Loucy (cell line): ENCODE measurements around the gene SORCS2.

ENCODE experiments used
- H2AFZ ChIP-seq: fragments of 200-600 bp; sonication (generic); 2 replicates; pipeline ENCODE4 v1.6.0; 2016; ENCODE audit warnings: antibody characterized with exemption, mild to moderate bottlenecking, low read length, moderate library complexity
- H3F3A ChIP-seq: fragments of 200-600 bp; 2 replicates; pipeline ENCODE4 v1.6.0; 2016; ENCODE audit warnings: antibody characterized with exemption, low read depth, mild to moderate bottlenecking
- H3K27me3 ChIP-seq: fragments of 200-600 bp; sonication (generic); 2 replicates; pipeline ENCODE4 v1.6.1; 2014; ENCODE audit warnings: low read length, mild to moderate bottlenecking; ENCODE audit not compliant: insufficient read depth, poor library complexity, severe bottlenecking
- H3K36me3 ChIP-seq: fragments of 200-600 bp; sonication (generic); 2 replicates; pipeline ENCODE4 v1.6.1; 2016; ENCODE audit warnings: low read length; ENCODE audit not compliant: insufficient read depth
- H3K4me1 ChIP-seq: fragments of 200-600 bp; sonication (generic); 2 replicates; pipeline ENCODE4 v1.5.1; 2014; ENCODE audit warnings: low read length, mild to moderate bottlenecking; ENCODE audit not compliant: insufficient read depth, poor library complexity, severe bottlenecking
- H3K4me2 ChIP-seq: fragments of 200-600 bp; sonication (generic); 2 replicates; pipeline ENCODE4 v1.6.0; 2014; ENCODE audit warnings: antibody characterized with exemption, low read length, low read depth, mild to moderate bottlenecking; ENCODE audit not compliant: poor library complexity, severe bottlenecking
- H3K4me3 ChIP-seq: fragments of 200-600 bp; sonication (generic); 2 replicates; pipeline ENCODE4 v1.5.1; 2014; ENCODE audit warnings: low read length, mild to moderate bottlenecking, mixed read lengths; ENCODE audit not compliant: poor library complexity, severe bottlenecking
- H3K79me2 ChIP-seq: fragments of 200-600 bp; sonication (generic); 2 replicates; pipeline ENCODE4 v1.6.1; 2014; ENCODE audit warnings: low read length; ENCODE audit not compliant: insufficient read depth
- H3K9ac ChIP-seq: fragments of 200-600 bp; sonication (generic); 2 replicates; pipeline ENCODE4 v1.6.0; 2014; ENCODE audit warnings: mild to moderate bottlenecking, low read depth, low read length, moderate library complexity; ENCODE audit not compliant: poor library complexity, severe bottlenecking
- H3K9me2 ChIP-seq: fragments of 200-600 bp; sonication (generic); replicated peaks from 2 replicates; pipeline ENCODE4 v1.6.1; 2016; ENCODE audit warnings: low read depth, low read length, mixed read lengths
- H3K9me3 ChIP-seq: fragments of 200-600 bp; sonication (generic); 2 replicates; pipeline ENCODE4 v1.6.1; 2014; ENCODE audit warnings: mild to moderate bottlenecking, antibody characterized with exemption, low read length, low read depth; ENCODE audit not compliant: insufficient read depth
- H4K20me1 ChIP-seq: fragments of 200-600 bp; sonication (generic); 2 replicates; pipeline ENCODE4 v1.6.0; 2014; ENCODE audit warnings: antibody characterized with exemption, low read length, mild to moderate bottlenecking; ENCODE audit not compliant: insufficient read depth, poor library complexity, severe bottlenecking
- CTCF ChIP-seq: fragments of 200-600 bp; sonication (generic); conservative IDR thresholded peaks from 2 replicates; pipeline ENCODE4 v1.5.1; 2014; ENCODE audit warnings: mild to moderate bottlenecking, antibody characterized with exemption, low read length
- EZH2phosphoT487 ChIP-seq: fragments of 200-600 bp; IDR thresholded peaks from 2 replicates; pipeline ENCODE4 v1.6.1; 2018; ENCODE audit warnings: antibody characterized with exemption, mild to moderate bottlenecking, moderate library complexity, borderline replicate concordance

Gene SORCS2

GRCh38 chr4:7448036-7448435, 255.7 kb downstream of the SORCS2 start:
- Histone ChIP-seq H3K79me2 (no peaks in the 10 kb centered on the region), H3K36me3 (no peaks in the 10 kb centered on the region), H3K9ac (no peak overlapping the region), H3K9me3 (peaks cover 9% of the 10 kb centered on the region; the same call in 1 of the 2 replicates), H3K4me2 (no peak overlapping the region), H4K20me1 (no peaks in the 10 kb centered on the region), H3K27me3 (no peaks in the 10 kb centered on the region), H3F3A (no peaks in the 10 kb centered on the region), H2AFZ (no peak overlapping the region), H3K4me1 (no peaks in the 10 kb centered on the region), H3K4me3 (no peak overlapping the region), H3K9me2 (no peaks in the 10 kb centered on the region)
- TF ChIP-seq CTCF (no peak), EZH2phosphoT487 (no peak)

GRCh38 chr4:7450775-7451433, 258.6 kb downstream of the SORCS2 start:
- Histone ChIP-seq H3K36me3 (no peaks in the 10 kb centered on the region), H3F3A (no peaks in the 10 kb centered on the region), H3K9me3 (peaks cover 11% of the 10 kb centered on the region; the same call in 1 of the 2 replicates), H3K4me2 (no peak overlapping the region), H3K9me2 (no peaks in the 10 kb centered on the region), H3K4me3 (no peak overlapping the region), H3K9ac (no peak overlapping the region), H3K27me3 (no peaks in the 10 kb centered on the region), H2AFZ (no peak overlapping the region), H4K20me1 (no peaks in the 10 kb centered on the region), H3K79me2 (no peaks in the 10 kb centered on the region), H3K4me1 (no peaks in the 10 kb centered on the region)
- TF ChIP-seq EZH2phosphoT487 = no peak
- no peak for TF ChIP-seq CTCF

GRCh38 chr4:7451434-7451789, 259.1 kb downstream of the SORCS2 start:
- no peaks in the 10 kb centered on the region for H3K4me1 ChIP-seq
- no peaks in the 10 kb centered on the region for H3K79me2 ChIP-seq
- no peaks in the 10 kb centered on the region for H3K36me3 ChIP-seq
- no peak for TF ChIP-seq CTCF
- TF ChIP-seq EZH2phosphoT487 = no peak
- no peaks in the 10 kb centered on the region for H4K20me1 ChIP-seq
- H2AFZ ChIP-seq = no peak overlapping the region
- no peak overlapping the region for H3K4me3 ChIP-seq
- peaks cover 13% of the 10 kb centered on the region; the same call in 1 of the 2 replicates for H3K9me3 ChIP-seq
- no peaks in the 10 kb centered on the region for H3K9me2 ChIP-seq
- H3K27me3 ChIP-seq = no peaks in the 10 kb centered on the region
- H3F3A ChIP-seq = no peaks in the 10 kb centered on the region
- H3K9ac ChIP-seq = no peak overlapping the region
- H3K4me2 ChIP-seq = no peak overlapping the region
